HepG2 (cell line): ENCODE data around the gene SKP2. TPM values are rescaled to one million over a fixed set of nuclear protein-coding genes. Genes with fewer than 3 reads are reported as not detected.

Experiments
- ARID2 ChIP-seq: sonication (generic); formaldehyde crosslinking; IDR thresholded peaks from 2 replicates; pipeline ENCODE4 v1.8.1; 2022; ENCODE audit warnings: mild to moderate bottlenecking, missing genetic modification reagents, borderline replicate concordance
- DPF2 ChIP-seq: sonication (generic); formaldehyde crosslinking; IDR thresholded peaks from 2 replicates; pipeline ENCODE4 v1.4.0; 2020; ENCODE audit warnings: mild to moderate bottlenecking, low read depth, missing genetic modification reagents, borderline replicate concordance
- GFI1 ChIP-seq: sonication (generic); formaldehyde crosslinking; IDR thresholded peaks from 2 replicates; pipeline ENCODE4 v1.5.0; 2020; ENCODE audit warnings: missing genetic modification reagents, mild to moderate bottlenecking, borderline replicate concordance
- JARID2 ChIP-seq: sonication (generic); formaldehyde crosslinking; IDR thresholded peaks from 2 replicates; pipeline ENCODE4 v1.8.1; 2023; ENCODE audit warnings: missing genetic modification reagents, inconsistent platforms; ENCODE audit not compliant: insufficient replicate concordance
- KLF16 ChIP-seq, 2 experiments: sonication (generic) in 1 of 2; formaldehyde crosslinking in 1 of 2; IDR thresholded peaks; 2 replicates each; pipeline versions ENCODE4 v1.6.1 to v1.8.0; 2016 to 2023; ENCODE audit warnings: missing genetic modification reagents in 2 of 2, missing compliant biosample characterization in 1 of 2
- NR2F1 ChIP-seq, 2 experiments: fragments of 450-650 bp in 1 of 2; formaldehyde crosslinking in 1 of 2; IDR thresholded peaks; 2 replicates each; pipeline versions ENCODE4 v1.5.0 to v1.6.1; 2016 to 2020; ENCODE audit warnings: mild to moderate bottlenecking in 1 of 2, missing compliant biosample characterization in 1 of 2, missing genetic modification reagents in 1 of 2, moderate library complexity in 1 of 2
- POGZ ChIP-seq: sonication (generic); formaldehyde crosslinking; IDR thresholded peaks from 2 replicates; pipeline ENCODE4 v1.4.0; 2020; ENCODE audit warnings: mild to moderate bottlenecking, missing genetic modification reagents
- TCF7 ChIP-seq: sonication (generic); IDR thresholded peaks from 2 replicates; pipeline ENCODE4 v1.6.1; 2016; ENCODE audit warnings: antibody characterized with exemption, low read depth
- ZNF644 ChIP-seq: IDR thresholded peaks from 2 replicates; pipeline ENCODE4 v1.6.1; 2016; ENCODE audit warnings: low read depth
- ZSCAN12 ChIP-seq: sonication (generic); formaldehyde crosslinking; IDR thresholded peaks from 2 replicates; pipeline ENCODE4 v1.9.0; 2021; ENCODE audit warnings: mild to moderate bottlenecking, missing genetic modification reagents
- polyA plus RNA-seq, 8 experiments: library from polyadenylated mRNA; depleted of rRNA in 3 of 8; stranded (reverse) in 7 of 8; unstranded in 1 of 8; fragments of >200 nt; fragmentation: Illumina TruSeq in 4 of 8; extraction: Trizol in 4 of 8; gene quantifications; 2 replicates each; pipeline versions ENCODE4 v1.2.1 to v1.2.3, GENCODE V29; 2011 to 2016; ENCODE audit warnings: low read depth in 4 of 8, missing spikeins in 1 of 8, mixed read lengths in 1 of 8; ENCODE audit not compliant: insufficient read depth in 1 of 8
- total RNA-seq, 5 experiments: library from RNA; depleted of rRNA; stranded (reverse); fragments of >200 nt; fragmentation: Illumina TruSeq; extraction: Trizol; gene quantifications; 2 replicates each; pipeline ENCODE4 v1.2.3, GENCODE V29; 2016; ENCODE audit warnings: low read depth in 1 of 5
- TF ChIP-seq, protein P1 (sequence below): IDR thresholded peaks from 2 replicates; pipeline ENCODE4 v1.6.1; 2016
- TF ChIP-seq, protein P2 (sequence below): sonication (generic); formaldehyde crosslinking; IDR thresholded peaks from 2 replicates; pipeline ENCODE4 v1.5.1; 2020; ENCODE audit warnings: missing genetic modification reagents, mild to moderate bottlenecking, borderline replicate concordance
- TF ChIP-seq, protein P3 (sequence below): sonication (generic); formaldehyde crosslinking; IDR thresholded peaks from 2 replicates; pipeline ENCODE4 v1.9.0; 2021; ENCODE audit warnings: missing genetic modification reagents, borderline replicate concordance
- TF ChIP-seq, protein P4 (sequence below): sonication (generic); formaldehyde crosslinking; IDR thresholded peaks from 2 replicates; pipeline ENCODE4 v1.4.0; 2020; ENCODE audit warnings: missing genetic modification reagents, borderline replicate concordance
- TF ChIP-seq, protein P5 (sequence below): IDR thresholded peaks from 2 replicates; pipeline ENCODE4 v1.6.1; 2016; ENCODE audit warnings: low read depth, missing genetic modification reagents, missing compliant biosample characterization

Gene SKP2
- total and polyA plus RNA-seq, 2 of the 13 experiments (the other 11 are each of a cell fraction or from before 2014, with no cell fraction given): 29.6 to 84.1 TPM

DNA sequence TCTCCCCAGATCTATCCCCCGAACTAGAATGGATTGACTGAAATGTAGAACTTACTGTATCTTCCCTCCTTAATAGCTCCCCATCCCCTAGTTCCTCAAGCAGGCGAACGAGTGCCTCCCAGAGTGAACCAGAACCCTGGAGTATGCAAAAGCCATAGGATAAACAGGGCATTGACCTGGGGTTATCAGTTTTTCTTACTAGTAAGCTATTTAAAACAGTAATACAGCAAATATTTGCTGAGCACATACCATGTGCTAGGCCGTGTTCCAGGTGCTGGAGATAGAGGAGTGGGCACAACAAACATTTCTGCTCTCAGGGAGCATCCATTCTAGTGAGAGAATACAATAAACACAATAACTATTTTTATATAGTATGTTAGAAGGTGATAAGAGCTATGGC is 1.8 kb downstream of the SKP2 start (continued):
- TF ChIP-seq, protein P1, sequence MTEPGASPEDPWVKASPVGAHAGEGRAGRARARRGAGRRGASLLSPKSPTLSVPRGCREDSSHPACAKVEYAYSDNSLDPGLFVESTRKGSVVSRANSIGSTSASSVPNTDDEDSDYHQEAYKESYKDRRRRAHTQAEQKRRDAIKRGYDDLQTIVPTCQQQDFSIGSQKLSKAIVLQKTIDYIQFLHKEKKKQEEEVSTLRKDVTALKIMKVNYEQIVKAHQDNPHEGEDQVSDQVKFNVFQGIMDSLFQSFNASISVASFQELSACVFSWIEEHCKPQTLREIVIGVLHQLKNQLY (CRISPR knock-in tag): peak; percentile 65
- TF ChIP-seq POGZ (CRISPR knock-in tag) (peak; percentile 54; the same call in 1 of the 2 replicates), JARID2 (CRISPR knock-in tag) (no peak), KLF16 (CRISPR knock-in tag; IDR thresholded peaks at IDR 0.05) (peak in 1 of 2 experiments; percentile 77; a peak in 2 of 4 replicates), GFI1 (CRISPR knock-in tag) (peak; percentile 60; the same call in 1 of the 2 replicates), NR2F1 (CRISPR knock-in tag; IDR thresholded peaks at IDR 0.05) (peak; percentile 48 to 92; a peak in 3 of 4 replicates), ZSCAN12 (CRISPR knock-in tag) (no peak), ZNF644 (CRISPR knock-in tag) (peak; percentile 27; the same call in 1 of the 2 replicates), ARID2 (no peak), TCF7 (0 out of 2 replicates have a peak, but pooled peaks have one; percentile 45), DPF2 (CRISPR knock-in tag) (0 out of 2 replicates have a peak, but pooled peaks have one; percentile 54)
- TF ChIP-seq, protein P2, sequence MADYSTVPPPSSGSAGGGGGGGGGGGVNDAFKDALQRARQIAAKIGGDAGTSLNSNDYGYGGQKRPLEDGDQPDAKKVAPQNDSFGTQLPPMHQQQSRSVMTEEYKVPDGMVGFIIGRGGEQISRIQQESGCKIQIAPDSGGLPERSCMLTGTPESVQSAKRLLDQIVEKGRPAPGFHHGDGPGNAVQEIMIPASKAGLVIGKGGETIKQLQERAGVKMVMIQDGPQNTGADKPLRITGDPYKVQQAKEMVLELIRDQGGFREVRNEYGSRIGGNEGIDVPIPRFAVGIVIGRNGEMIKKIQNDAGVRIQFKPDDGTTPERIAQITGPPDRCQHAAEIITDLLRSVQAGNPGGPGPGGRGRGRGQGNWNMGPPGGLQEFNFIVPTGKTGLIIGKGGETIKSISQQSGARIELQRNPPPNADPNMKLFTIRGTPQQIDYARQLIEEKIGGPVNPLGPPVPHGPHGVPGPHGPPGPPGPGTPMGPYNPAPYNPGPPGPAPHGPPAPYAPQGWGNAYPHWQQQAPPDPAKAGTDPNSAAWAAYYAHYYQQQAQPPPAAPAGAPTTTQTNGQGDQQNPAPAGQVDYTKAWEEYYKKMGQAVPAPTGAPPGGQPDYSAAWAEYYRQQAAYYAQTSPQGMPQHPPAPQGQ (CRISPR knock-in tag): no peak
- TF ChIP-seq, protein P3, sequence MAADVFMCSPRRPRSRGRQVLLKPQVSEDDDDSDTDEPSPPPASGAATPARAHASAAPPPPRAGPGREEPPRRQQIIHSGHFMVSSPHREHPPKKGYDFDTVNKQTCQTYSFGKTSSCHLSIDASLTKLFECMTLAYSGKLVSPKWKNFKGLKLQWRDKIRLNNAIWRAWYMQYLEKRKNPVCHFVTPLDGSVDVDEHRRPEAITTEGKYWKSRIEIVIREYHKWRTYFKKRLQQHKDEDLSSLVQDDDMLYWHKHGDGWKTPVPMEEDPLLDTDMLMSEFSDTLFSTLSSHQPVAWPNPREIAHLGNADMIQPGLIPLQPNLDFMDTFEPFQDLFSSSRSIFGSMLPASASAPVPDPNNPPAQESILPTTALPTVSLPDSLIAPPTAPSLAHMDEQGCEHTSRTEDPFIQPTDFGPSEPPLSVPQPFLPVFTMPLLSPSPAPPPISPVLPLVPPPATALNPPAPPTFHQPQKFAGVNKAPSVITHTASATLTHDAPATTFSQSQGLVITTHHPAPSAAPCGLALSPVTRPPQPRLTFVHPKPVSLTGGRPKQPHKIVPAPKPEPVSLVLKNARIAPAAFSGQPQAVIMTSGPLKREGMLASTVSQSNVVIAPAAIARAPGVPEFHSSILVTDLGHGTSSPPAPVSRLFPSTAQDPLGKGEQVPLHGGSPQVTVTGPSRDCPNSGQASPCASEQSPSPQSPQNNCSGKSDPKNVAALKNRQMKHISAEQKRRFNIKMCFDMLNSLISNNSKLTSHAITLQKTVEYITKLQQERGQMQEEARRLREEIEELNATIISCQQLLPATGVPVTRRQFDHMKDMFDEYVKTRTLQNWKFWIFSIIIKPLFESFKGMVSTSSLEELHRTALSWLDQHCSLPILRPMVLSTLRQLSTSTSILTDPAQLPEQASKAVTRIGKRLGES (CRISPR knock-in tag): no peak
- TF ChIP-seq, protein P4, sequence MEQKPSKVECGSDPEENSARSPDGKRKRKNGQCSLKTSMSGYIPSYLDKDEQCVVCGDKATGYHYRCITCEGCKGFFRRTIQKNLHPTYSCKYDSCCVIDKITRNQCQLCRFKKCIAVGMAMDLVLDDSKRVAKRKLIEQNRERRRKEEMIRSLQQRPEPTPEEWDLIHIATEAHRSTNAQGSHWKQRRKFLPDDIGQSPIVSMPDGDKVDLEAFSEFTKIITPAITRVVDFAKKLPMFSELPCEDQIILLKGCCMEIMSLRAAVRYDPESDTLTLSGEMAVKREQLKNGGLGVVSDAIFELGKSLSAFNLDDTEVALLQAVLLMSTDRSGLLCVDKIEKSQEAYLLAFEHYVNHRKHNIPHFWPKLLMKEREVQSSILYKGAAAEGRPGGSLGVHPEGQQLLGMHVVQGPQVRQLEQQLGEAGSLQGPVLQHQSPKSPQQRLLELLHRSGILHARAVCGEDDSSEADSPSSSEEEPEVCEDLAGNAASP (CRISPR knock-in tag): peak; percentile 50
- TF ChIP-seq, protein P5, sequence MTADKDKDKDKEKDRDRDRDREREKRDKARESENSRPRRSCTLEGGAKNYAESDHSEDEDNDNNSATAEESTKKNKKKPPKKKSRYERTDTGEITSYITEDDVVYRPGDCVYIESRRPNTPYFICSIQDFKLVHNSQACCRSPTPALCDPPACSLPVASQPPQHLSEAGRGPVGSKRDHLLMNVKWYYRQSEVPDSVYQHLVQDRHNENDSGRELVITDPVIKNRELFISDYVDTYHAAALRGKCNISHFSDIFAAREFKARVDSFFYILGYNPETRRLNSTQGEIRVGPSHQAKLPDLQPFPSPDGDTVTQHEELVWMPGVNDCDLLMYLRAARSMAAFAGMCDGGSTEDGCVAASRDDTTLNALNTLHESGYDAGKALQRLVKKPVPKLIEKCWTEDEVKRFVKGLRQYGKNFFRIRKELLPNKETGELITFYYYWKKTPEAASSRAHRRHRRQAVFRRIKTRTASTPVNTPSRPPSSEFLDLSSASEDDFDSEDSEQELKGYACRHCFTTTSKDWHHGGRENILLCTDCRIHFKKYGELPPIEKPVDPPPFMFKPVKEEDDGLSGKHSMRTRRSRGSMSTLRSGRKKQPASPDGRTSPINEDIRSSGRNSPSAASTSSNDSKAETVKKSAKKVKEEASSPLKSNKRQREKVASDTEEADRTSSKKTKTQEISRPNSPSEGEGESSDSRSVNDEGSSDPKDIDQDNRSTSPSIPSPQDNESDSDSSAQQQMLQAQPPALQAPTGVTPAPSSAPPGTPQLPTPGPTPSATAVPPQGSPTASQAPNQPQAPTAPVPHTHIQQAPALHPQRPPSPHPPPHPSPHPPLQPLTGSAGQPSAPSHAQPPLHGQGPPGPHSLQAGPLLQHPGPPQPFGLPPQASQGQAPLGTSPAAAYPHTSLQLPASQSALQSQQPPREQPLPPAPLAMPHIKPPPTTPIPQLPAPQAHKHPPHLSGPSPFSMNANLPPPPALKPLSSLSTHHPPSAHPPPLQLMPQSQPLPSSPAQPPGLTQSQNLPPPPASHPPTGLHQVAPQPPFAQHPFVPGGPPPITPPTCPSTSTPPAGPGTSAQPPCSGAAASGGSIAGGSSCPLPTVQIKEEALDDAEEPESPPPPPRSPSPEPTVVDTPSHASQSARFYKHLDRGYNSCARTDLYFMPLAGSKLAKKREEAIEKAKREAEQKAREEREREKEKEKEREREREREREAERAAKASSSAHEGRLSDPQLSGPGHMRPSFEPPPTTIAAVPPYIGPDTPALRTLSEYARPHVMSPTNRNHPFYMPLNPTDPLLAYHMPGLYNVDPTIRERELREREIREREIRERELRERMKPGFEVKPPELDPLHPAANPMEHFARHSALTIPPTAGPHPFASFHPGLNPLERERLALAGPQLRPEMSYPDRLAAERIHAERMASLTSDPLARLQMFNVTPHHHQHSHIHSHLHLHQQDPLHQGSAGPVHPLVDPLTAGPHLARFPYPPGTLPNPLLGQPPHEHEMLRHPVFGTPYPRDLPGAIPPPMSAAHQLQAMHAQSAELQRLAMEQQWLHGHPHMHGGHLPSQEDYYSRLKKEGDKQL: peak; percentile 91
